T-cell (primary cell): ENCODE measurements around the gene MIGA1. TPM values are rescaled to one million over a fixed set of nuclear protein-coding genes. Genes with fewer than 3 reads are reported as not detected.
A peak's percentile ranks its signal among the peaks of the same experiment; 100 is the strongest.

ENCODE experiments used
- ATAC-seq, 4 experiments: fragments of 200-7000 bp in 3 of 4; fragments of 150-1000 bp in 1 of 4; cut with Tn5 transposase; replicated peaks in 1 of 4; 1 replicate in 3 of 4; 2 replicates in 1 of 4; pipeline ENCODE4 v1.10.0; 2021; ENCODE audit warnings: moderate library complexity in 3 of 4, mild to moderate bottlenecking in 2 of 4, moderate number of reproducible peaks in 1 of 4
- CTCF ChIA-PET, 2 donors: fragments of 300-600 bp; sonication (Branson Sonifier 250); formaldehyde crosslinking; loops; one replicate each; lab custom pipeline; 2022; ENCODE audit warnings: antibody characterized with exemption in 2 of 2; lab: Charles Lee
- POLR2A ChIA-PET, 2 donors: fragments of 300-600 bp; sonication (Branson Sonifier 250); formaldehyde crosslinking; loops; one replicate each; lab custom pipeline; 2022; ENCODE audit warnings: antibody characterized with exemption in 2 of 2; lab: Charles Lee
- DNase-seq, 35 experiments: peaks; one replicate each; pipeline versions ENCODE4 v3.0.0 to v3.0.0-alpha.2; 2013 to 2023
- H3K27ac ChIP-seq: one replicate; pipeline ENCODE4 v1.5.1; 2013; ENCODE audit warnings: low read length
- H3K27me3 ChIP-seq, 2 experiments: replicated peaks in 1 of 2; 1 replicate in 1 of 2; 2 replicates in 1 of 2; pipeline versions ENCODE4 v1.6.1 to v1.7.0; 2013; ENCODE audit warnings: low read length in 1 of 2, mixed read lengths in 1 of 2; ENCODE audit not compliant: control insufficient read depth in 2 of 2, insufficient read depth in 2 of 2; ENCODE audit errors: extremely low read depth in 1 of 2
- H3K36me3 ChIP-seq, 2 donors: 1 replicate in 1 of 2; 2 replicates in 1 of 2; pipeline versions ENCODE4 v1.6.1 to v1.7.0; 2013; ENCODE audit warnings: low read length in 1 of 2; ENCODE audit not compliant: control insufficient read depth in 2 of 2, insufficient read depth in 1 of 2; ENCODE audit errors: extremely low read depth in 1 of 2
- H3K4me1 ChIP-seq, 2 experiments: 1 replicate in 1 of 2; 2 replicates in 1 of 2; pipeline versions ENCODE4 v1.6.1 to v1.7.0; 2013; ENCODE audit warnings: low read length in 2 of 2, mixed read lengths in 1 of 2; ENCODE audit not compliant: insufficient read depth in 2 of 2, control insufficient read depth in 1 of 2; ENCODE audit errors: extremely low read depth in 1 of 2
- H3K4me3 ChIP-seq, 2 donors: 1 replicate in 1 of 2; 2 replicates in 1 of 2; pipeline versions ENCODE4 v1.5.1 to v1.7.0; 2013; ENCODE audit warnings: mild to moderate bottlenecking in 2 of 2, low read length in 1 of 2, moderate library complexity in 1 of 2; ENCODE audit not compliant: control insufficient read depth in 1 of 2; ENCODE audit errors: extremely low read depth in 1 of 2
- H3K9me3 ChIP-seq: 2 replicates; pipeline ENCODE4 v1.7.0; 2013
- H3K27ac Mint-ChIP-seq, 2 donors: one replicate each; pipeline ENCODE4 v1.8.0; 2020 to 2021; ENCODE audit warnings: mild to moderate bottlenecking in 2 of 2, mixed read lengths in 2 of 2
- H3K27me3 Mint-ChIP-seq, 2 donors: one replicate each; pipeline ENCODE4 v1.8.0; 2021 to 2022; ENCODE audit warnings: mixed read lengths in 2 of 2
- H3K36me3 Mint-ChIP-seq: one replicate; pipeline ENCODE4 v1.8.0; 2021; ENCODE audit warnings: mixed read lengths
- H3K4me1 Mint-ChIP-seq, 3 donors: one replicate each; pipeline ENCODE4 v1.8.0; 2020 to 2022; ENCODE audit warnings: mixed read lengths in 3 of 3, mild to moderate bottlenecking in 1 of 3
- H3K4me3 Mint-ChIP-seq, 3 donors: one replicate each; pipeline ENCODE4 v1.8.0; 2020 to 2022; ENCODE audit warnings: mild to moderate bottlenecking in 3 of 3, mixed read lengths in 3 of 3, moderate library complexity in 3 of 3
- H3K9me3 Mint-ChIP-seq, 3 donors: one replicate each; pipeline ENCODE4 v1.8.0; 2020 to 2022; ENCODE audit warnings: mixed read lengths in 3 of 3
- WGBS: methylation state at CpG from one replicate; pipeline ENCODE4 v1.1.5; 2013; ENCODE audit warnings: missing lambda C conversion rate; ENCODE audit not compliant: insufficient coverage; 5-methylcytosine and 5-hydroxymethylcytosine counted together
- total RNA-seq, 35 experiments: library from RNA in 6 of 35; stranded (reverse) in 6 of 35; fragments of 120-200 nt in 1 of 35; gene quantifications; one replicate each; pipeline versions ENCODE4 v1.2.1 to v1.2.4 and lab custom pipeline; 2013 to 2026

Gene MIGA1
- total RNA-seq, 5 donors from 2014 or later (not counting 1 experiment from before 2014, with no cell fraction given): 14.9 to 17.7 (median 16.1) TPM

GRCh38 chr1:77846966-77847365 is 67.5 kb downstream of the MIGA1 start:
- Histone ChIP-seq H3K9me3 (no peaks in the 10 kb centered on the region), H3K4me1 (peaks cover 0 to 2% of the 10 kb centered on the region in 2 experiments), H3K4me3 (no peak overlapping the region), H3K36me3 (peaks cover 0 to 16% of the 10 kb centered on the region in 2 donors), H3K27ac (no peak overlapping the region), H3K27me3 (no peaks in the 10 kb centered on the region)
- CTCF ChIA-PET: no interaction called here
- H3K9me3 Mint-ChIP-seq: no peaks in the 10 kb centered on the region
- no peaks in the 10 kb centered on the region for H3K27me3 Mint-ChIP-seq
- no peak for DNase-seq
- H3K4me3 Mint-ChIP-seq: no peak overlapping the region
- 86% methylated on average over 1 of the region's 3 CpGs for WGBS
- H3K27ac Mint-ChIP-seq: no peak overlapping the region
- H3K4me1 Mint-ChIP-seq: peaks cover 0 to 7% (median 4%) of the 10 kb centered on the region in 3 donors
- ATAC-seq: no peak
- peaks cover 36% of the 10 kb centered on the region for H3K36me3 Mint-ChIP-seq
- POLR2A ChIA-PET: no interaction called here

- H3K9me3 Mint-ChIP-seq: no peaks in the 10 kb centered on the region
- peak in 1 of 4 experiments; percentile 67 for ATAC-seq
- Histone ChIP-seq H3K36me3 (peaks cover under 1 to 16% of the 10 kb centered on the region in 2 donors), H3K4me3 (no peak overlapping the region), H3K27ac (no peak overlapping the region), H3K4me1 (peaks cover 0 to 2% of the 10 kb centered on the region in 2 experiments), H3K27me3 (no peaks in the 10 kb centered on the region), H3K9me3 (no peaks in the 10 kb centered on the region)
- peaks cover 33% of the 10 kb centered on the region for H3K36me3 Mint-ChIP-seq
- H3K4me3 Mint-ChIP-seq: no peak overlapping the region
- 54% methylated on average over 6 of the region's 9 CpGs for WGBS
- peak in 3 of 35 experiments; percentile 4 to 14 (median 4) for DNase-seq
- no peak overlapping the region for H3K27ac Mint-ChIP-seq
- ChIA-PET POLR2A (no interaction called here), CTCF (no interaction called here)
- H3K4me1 Mint-ChIP-seq: peaks cover 0 to 7% (median 2%) of the 10 kb centered on the region in 3 donors
- H3K27me3 Mint-ChIP-seq: no peaks in the 10 kb centered on the region
These were observed 68.2 kb downstream of the MIGA1 start for GRCh38 chr1:77847621-77848080.

GRCh38 chr1:77850082-77850481 is 70.6 kb downstream of the MIGA1 start:
- Mint-ChIP-seq H3K4me1 (peaks cover 0 to 8% (median 7%) of the 10 kb centered on the region in 3 donors), H3K27me3 (no peaks in the 10 kb centered on the region), H3K27ac (no peak overlapping the region), H3K4me3 (no peak overlapping the region), H3K36me3 (peaks cover 41% of the 10 kb centered on the region), H3K9me3 (peaks cover 5 to 12% (median 10%) of the 10 kb centered on the region in 3 donors)
- Histone ChIP-seq H3K4me3 (no peak overlapping the region), H3K4me1 (peaks cover 0 to 2% of the 10 kb centered on the region in 2 experiments), H3K27me3 (no peaks in the 10 kb centered on the region), H3K36me3 (peaks cover 4 to 12% of the 10 kb centered on the region in 2 donors), H3K9me3 (peaks cover 3% of the 10 kb centered on the region), H3K27ac (no peak overlapping the region)
- no peak for DNase-seq
- no CpG with 5 or more reads among the region's 1 CpG for WGBS
- CTCF ChIA-PET: no interaction called here
- no peak for ATAC-seq
- POLR2A ChIA-PET: no interaction called here

- Mint-ChIP-seq H3K27ac (no peak overlapping the region), H3K4me1 (peaks cover 13 to 18% (median 17%) of the 10 kb centered on the region in 3 donors), H3K9me3 (peaks cover 17 to 28% (median 20%) of the 10 kb centered on the region in 3 donors), H3K27me3 (no peaks in the 10 kb centered on the region), H3K36me3 (peaks cover 70% of the 10 kb centered on the region), H3K4me3 (no peak overlapping the region)
- peaks cover 4 to 22% of the 10 kb centered on the region in 2 donors for H3K36me3 ChIP-seq
- no peak for ATAC-seq
- no peak overlapping the region for H3K4me3 ChIP-seq
- H3K9me3 ChIP-seq: peaks cover 3% of the 10 kb centered on the region
- DNase-seq: no peak
- POLR2A ChIA-PET: no interaction called here
- H3K4me1 ChIP-seq: no peaks in the 10 kb centered on the region
- CTCF ChIA-PET: interaction anchor here (0.7 to 1.2 kb wide), 4 partner anchors 43 to 242 kb away, joined by 3 to 6 read pairs (median 3); no protein-coding TSS in a partner anchor
- no peak overlapping the region for H3K27ac ChIP-seq
- H3K27me3 ChIP-seq: no peaks in the 10 kb centered on the region
- WGBS: no CpG with 5 or more reads among the region's 4 CpGs
These were observed 78.1 kb downstream of the MIGA1 start for GRCh38 chr1:77857552-77857951.

GRCh38 chr1:77858725-77859124 is 79.3 kb downstream of the MIGA1 start:
- POLR2A ChIA-PET: no interaction called here

GRCh38 chr1:77859248-77859647 is 79.8 kb downstream of the MIGA1 start:
- Histone ChIP-seq H3K27me3 (no peaks in the 10 kb centered on the region), H3K4me3 (no peak overlapping the region), H3K4me1 (no peaks in the 10 kb centered on the region), H3K36me3 (peaks cover 0 to 26% of the 10 kb centered on the region in 2 donors), H3K27ac (no peak overlapping the region), H3K9me3 (peaks cover 3% of the 10 kb centered on the region)
- no peak for ATAC-seq
- H3K4me3 Mint-ChIP-seq: no peak overlapping the region
- peaks cover 13 to 17% (median 13%) of the 10 kb centered on the region in 3 donors for H3K4me1 Mint-ChIP-seq
- ChIA-PET POLR2A (no interaction called here), CTCF (no interaction called here)
- no peaks in the 10 kb centered on the region for H3K27me3 Mint-ChIP-seq
- no peak for DNase-seq
- H3K36me3 Mint-ChIP-seq: peaks cover 62% of the 10 kb centered on the region
- 100% methylated on average over 1 of the region's 2 CpGs for WGBS
- peaks cover 16 to 24% (median 16%) of the 10 kb centered on the region in 3 donors for H3K9me3 Mint-ChIP-seq
- no peak overlapping the region for H3K27ac Mint-ChIP-seq

More at GRCh38 chr1:77858725-77859124, 79.3 kb downstream of the MIGA1 start:
- H3K4me3 Mint-ChIP-seq: no peak overlapping the region
- Histone ChIP-seq H3K4me1 (no peaks in the 10 kb centered on the region), H3K9me3 (peaks cover 3% of the 10 kb centered on the region), H3K36me3 (peaks cover 0 to 25% of the 10 kb centered on the region in 2 donors), H3K27me3 (no peaks in the 10 kb centered on the region), H3K27ac (no peak overlapping the region), H3K4me3 (no peak overlapping the region)
- peaks cover 67% of the 10 kb centered on the region for H3K36me3 Mint-ChIP-seq
- no CpG with 5 or more reads among the region's 3 CpGs for WGBS
- no peak overlapping the region for H3K27ac Mint-ChIP-seq
- H3K27me3 Mint-ChIP-seq: no peaks in the 10 kb centered on the region
- ATAC-seq: no peak
- peaks cover 17 to 28% (median 20%) of the 10 kb centered on the region in 3 donors for H3K9me3 Mint-ChIP-seq
- peaks cover 13 to 18% (median 17%) of the 10 kb centered on the region in 3 donors for H3K4me1 Mint-ChIP-seq
- CTCF ChIA-PET: interaction anchor here in 1 of 2 donors (0.6 kb wide), 1 partner anchor 1227 kb away, joined by 4 read pairs; no protein-coding TSS in a partner anchor
- no peak for DNase-seq
